NB4 (cell line): Measurements from ENCODE around the gene ARFGEF3.

ENCODE experiments used
- MYC ChIP-seq: IDR thresholded peaks from 2 replicates; pipeline ENCODE4 v1.6.1; 2011; ENCODE audit warnings: low read depth, low read length
- POLR2A ChIP-seq: IDR thresholded peaks from 2 replicates; pipeline ENCODE4 v1.6.1; 2011; ENCODE audit warnings: mild to moderate bottlenecking; ENCODE audit not compliant: insufficient read length; ENCODE audit errors: extremely low read depth
- TF ChIP-seq, protein P1 (sequence below): IDR thresholded peaks from one replicate; pipeline ENCODE4 v1.5.1; 2012; ENCODE audit warnings: low read depth, low read length

- no peak for TF ChIP-seq POLR2A
- TF ChIP-seq, protein P1, sequence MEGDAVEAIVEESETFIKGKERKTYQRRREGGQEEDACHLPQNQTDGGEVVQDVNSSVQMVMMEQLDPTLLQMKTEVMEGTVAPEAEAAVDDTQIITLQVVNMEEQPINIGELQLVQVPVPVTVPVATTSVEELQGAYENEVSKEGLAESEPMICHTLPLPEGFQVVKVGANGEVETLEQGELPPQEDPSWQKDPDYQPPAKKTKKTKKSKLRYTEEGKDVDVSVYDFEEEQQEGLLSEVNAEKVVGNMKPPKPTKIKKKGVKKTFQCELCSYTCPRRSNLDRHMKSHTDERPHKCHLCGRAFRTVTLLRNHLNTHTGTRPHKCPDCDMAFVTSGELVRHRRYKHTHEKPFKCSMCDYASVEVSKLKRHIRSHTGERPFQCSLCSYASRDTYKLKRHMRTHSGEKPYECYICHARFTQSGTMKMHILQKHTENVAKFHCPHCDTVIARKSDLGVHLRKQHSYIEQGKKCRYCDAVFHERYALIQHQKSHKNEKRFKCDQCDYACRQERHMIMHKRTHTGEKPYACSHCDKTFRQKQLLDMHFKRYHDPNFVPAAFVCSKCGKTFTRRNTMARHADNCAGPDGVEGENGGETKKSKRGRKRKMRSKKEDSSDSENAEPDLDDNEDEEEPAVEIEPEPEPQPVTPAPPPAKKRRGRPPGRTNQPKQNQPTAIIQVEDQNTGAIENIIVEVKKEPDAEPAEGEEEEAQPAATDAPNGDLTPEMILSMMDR = no peak
- TF ChIP-seq MYC = no peak
Measured at GRCh38 chr6:138386897-138387296, 225.2 kb downstream of the ARFGEF3 start.
